ENCODE data around the gene MICAL2. TPM values are rescaled to one million over a fixed set of nuclear protein-coding genes. Genes with fewer than 3 reads are reported as not detected.

The MICAL2 gene
- total and polyA plus RNA-seq, 3 donors from 2014 or later: 224 to 461 (median 401) TPM

DNA sequence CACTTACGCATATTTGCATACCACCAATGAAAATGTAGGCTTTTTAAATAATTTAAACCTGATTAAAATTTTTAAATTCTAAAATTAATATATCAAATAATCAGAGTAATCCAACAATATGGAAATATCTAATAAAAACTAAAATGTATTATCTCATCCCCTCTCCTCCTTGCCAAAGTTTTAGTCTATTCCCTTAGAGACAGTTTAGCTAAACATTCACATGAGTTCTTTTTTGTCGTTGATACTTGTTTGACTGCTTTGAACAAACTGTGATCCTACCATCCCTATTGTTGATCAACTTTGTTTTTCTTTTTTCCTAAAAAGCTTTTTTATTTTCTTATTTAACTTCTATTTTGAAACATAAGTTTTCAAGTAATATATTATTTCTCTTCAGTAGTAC, 185.6 kb downstream of the MICAL2 start:
- WGBS, 2 donors: 78 to 91% methylated on average over 2 of the region's 2 CpGs
- H3K36me3 ChIP-seq (ENCODE audit: low read depth, missing control alignments): no peaks in the 10 kb centered on the region
- TF ChIP-seq CTCF (IDR thresholded peaks at IDR 0.05): no peak
- no peak for TF ChIP-seq POLR2A (IDR thresholded peaks at IDR 0.05)
- H3K4me1 ChIP-seq: no peaks in the 10 kb centered on the region
- DNase-seq: no peak
- no peak overlapping the region for H3K27ac ChIP-seq
- no peaks in the 10 kb centered on the region for H3K9me3 ChIP-seq
- H3K27me3 ChIP-seq: no peaks in the 10 kb centered on the region
- H3K4me3 ChIP-seq: no peak overlapping the region
- intact Hi-C loops (cut with DNase I; ENCODE audit: low total_unique reads): no loop called here

DNA sequence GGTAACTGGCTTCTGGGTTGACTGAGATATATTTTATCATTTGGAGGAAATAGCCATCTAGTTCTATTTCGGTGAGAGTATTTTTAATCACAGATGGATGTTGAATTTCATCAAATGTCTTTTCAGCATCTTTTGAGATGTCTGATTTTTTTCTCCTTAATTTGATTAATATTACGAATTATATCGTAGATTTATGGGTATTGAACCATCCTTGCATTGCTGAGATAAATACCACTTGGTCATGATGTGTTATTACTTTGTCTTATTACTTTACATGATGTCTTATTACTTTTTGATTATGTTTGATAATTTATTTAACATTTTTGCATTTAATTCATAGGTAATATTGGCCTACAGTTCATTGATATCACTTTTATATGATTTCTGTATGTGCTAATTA, 188.2 kb downstream of the MICAL2 start:
- H3K36me3 ChIP-seq (ENCODE audit: low read depth, missing control alignments): no peaks in the 10 kb centered on the region
- 93 to 98% methylated on average over 3 of the region's 3 CpGs for WGBS, 2 donors
- H3K4me1 ChIP-seq: no peaks in the 10 kb centered on the region
- no peak for TF ChIP-seq POLR2A (IDR thresholded peaks at IDR 0.05)
- TF ChIP-seq CTCF (IDR thresholded peaks at IDR 0.05): no peak
- H3K4me3 ChIP-seq: no peak overlapping the region
- intact Hi-C loops (cut with DNase I; ENCODE audit: low total_unique reads): no loop called here
- no peaks in the 10 kb centered on the region for H3K27me3 ChIP-seq
- no peak overlapping the region for H3K27ac ChIP-seq
- H3K9me3 ChIP-seq: no peaks in the 10 kb centered on the region
- DNase-seq: no peak

DNA sequence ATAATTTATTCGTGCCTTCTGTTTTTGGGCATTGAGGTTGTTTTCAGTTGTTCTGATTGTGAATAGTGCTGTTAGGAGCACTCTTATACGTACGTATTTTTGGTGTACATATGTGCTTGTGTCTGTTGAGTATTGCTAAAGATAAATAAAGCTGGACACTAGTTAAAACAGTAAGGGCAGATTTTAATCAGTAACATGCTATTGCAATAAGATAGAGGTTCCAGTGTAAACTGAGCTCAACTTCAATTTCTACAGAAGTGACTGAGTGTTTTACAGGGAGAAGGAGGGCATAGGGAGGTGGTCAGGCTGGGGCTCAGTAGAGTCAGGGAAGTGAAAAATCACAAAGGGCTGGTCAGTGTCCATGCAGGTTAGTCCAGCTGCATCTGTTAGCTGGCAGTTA, 191.0 kb downstream of the MICAL2 start:
- Histone ChIP-seq H3K27ac (no peak overlapping the region), H3K4me1 (no peaks in the 10 kb centered on the region), H3K4me3 (no peak overlapping the region), H3K36me3 (ENCODE audit: low read depth, missing control alignments) (no peaks in the 10 kb centered on the region), H3K9me3 (no peaks in the 10 kb centered on the region), H3K27me3 (no peaks in the 10 kb centered on the region)
- no peak for TF ChIP-seq POLR2A (IDR thresholded peaks at IDR 0.05)
- TF ChIP-seq CTCF (IDR thresholded peaks at IDR 0.05): no peak
- intact Hi-C loops (cut with DNase I; ENCODE audit: low total_unique reads): no loop called here
- DNase-seq: no peak
- 73 to 94% methylated on average over 3 of the region's 3 CpGs for WGBS, 2 donors

- H3K27ac ChIP-seq: no peak overlapping the region
- TF ChIP-seq CTCF (IDR thresholded peaks at IDR 0.05) (no peak), POLR2A (IDR thresholded peaks at IDR 0.05) (no peak)
- intact Hi-C loops (cut with DNase I; ENCODE audit: low total_unique reads): no loop called here
- H3K9me3 ChIP-seq: no peaks in the 10 kb centered on the region
- no peak for DNase-seq
- 86 to 87% methylated on average over 2 of the region's 2 CpGs for WGBS, 2 donors
- H3K36me3 ChIP-seq (ENCODE audit: low read depth, missing control alignments): no peaks in the 10 kb centered on the region
- H3K4me3 ChIP-seq: no peak overlapping the region
- H3K4me1 ChIP-seq: no peaks in the 10 kb centered on the region
- H3K27me3 ChIP-seq: no peaks in the 10 kb centered on the region
Measured at GRCh38 chr11:12303421-12304149, 193.2 kb downstream of the MICAL2 start.

DNA sequence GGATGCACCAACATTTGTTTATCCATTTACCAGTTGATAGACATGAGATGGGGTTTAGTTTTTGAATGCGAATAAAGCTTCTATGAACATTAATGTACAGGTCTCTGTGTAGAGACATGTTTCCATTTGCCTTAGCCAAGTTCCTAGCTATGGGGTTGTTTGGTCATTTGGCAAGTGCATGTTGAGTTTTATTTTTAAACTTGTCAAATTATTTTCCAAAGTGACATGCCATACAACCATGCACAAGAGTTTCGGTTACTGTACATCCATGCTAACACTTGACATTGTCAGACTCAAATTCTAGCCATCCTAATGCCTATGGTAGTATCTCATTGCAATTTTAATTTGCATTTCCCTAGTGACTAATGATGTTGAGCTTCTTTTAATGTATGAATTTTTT, 196.4 kb downstream of the MICAL2 start:
- Histone ChIP-seq H3K4me1 (no peaks in the 10 kb centered on the region), H3K9me3 (no peaks in the 10 kb centered on the region), H3K4me3 (no peak overlapping the region), H3K27me3 (no peaks in the 10 kb centered on the region), H3K36me3 (ENCODE audit: low read depth, missing control alignments) (no peaks in the 10 kb centered on the region), H3K27ac (no peak overlapping the region)
- intact Hi-C loops (cut with DNase I; ENCODE audit: low total_unique reads): no loop called here
- TF ChIP-seq POLR2A (IDR thresholded peaks at IDR 0.05) (no peak), CTCF (IDR thresholded peaks at IDR 0.05) (no peak)
- DNase-seq: no peak
- WGBS, 2 donors: 96% methylated on average over 2 of the region's 2 CpGs
